HG03521 (cell line): ENCODE results near the gene CFAP107.

Source experiments
- ATAC-seq: cut with Tn5 transposase; IDR thresholded peaks from one replicate; pipeline ENCODE4 v1.9.1; 2021; ENCODE audit warnings: mild to moderate bottlenecking, moderate library complexity; ENCODE audit not compliant: unreplicated experiment

CFAP107 gene

DNA sequence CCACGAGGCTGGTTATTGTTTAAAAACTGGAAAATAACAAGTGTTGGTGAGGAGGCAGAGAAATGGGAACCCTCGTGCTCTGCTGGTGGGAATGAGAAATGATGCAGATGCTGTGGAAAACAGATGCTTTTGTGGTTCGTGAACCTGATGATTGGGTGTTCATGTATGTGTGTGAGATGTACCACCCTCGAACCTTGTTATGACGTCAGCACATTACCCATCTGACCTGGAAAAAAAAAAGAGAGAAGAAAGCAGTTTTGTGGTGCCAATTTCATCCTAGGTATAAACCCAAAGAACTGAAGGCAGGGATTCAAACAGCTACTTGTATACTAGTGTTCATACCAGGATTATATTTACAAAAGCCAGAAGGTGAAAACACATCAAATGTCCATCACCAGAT is 6.4 kb upstream of the CFAP107 start:
- no peak for ATAC-seq

DNA sequence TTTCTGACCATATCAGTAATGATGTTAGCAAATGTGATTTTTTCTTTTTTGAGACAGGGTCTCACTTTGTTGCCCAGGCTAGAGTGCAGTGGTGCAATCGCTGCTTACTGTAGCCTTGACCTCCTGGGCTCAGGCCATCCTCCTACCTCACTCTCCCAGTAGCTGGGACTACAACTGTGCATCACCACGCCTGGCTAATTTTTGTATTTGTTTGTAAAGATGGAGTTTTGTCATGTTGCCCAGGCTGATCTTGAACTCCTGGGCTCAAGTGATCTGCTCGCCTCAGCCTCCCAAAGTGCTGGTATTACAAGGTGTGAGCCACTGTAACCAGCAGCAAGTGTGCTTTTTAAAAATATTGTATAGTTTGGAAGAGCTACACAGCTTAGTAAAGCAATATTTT is 4.1 kb upstream of the CFAP107 start:
- no peak for ATAC-seq

DNA sequence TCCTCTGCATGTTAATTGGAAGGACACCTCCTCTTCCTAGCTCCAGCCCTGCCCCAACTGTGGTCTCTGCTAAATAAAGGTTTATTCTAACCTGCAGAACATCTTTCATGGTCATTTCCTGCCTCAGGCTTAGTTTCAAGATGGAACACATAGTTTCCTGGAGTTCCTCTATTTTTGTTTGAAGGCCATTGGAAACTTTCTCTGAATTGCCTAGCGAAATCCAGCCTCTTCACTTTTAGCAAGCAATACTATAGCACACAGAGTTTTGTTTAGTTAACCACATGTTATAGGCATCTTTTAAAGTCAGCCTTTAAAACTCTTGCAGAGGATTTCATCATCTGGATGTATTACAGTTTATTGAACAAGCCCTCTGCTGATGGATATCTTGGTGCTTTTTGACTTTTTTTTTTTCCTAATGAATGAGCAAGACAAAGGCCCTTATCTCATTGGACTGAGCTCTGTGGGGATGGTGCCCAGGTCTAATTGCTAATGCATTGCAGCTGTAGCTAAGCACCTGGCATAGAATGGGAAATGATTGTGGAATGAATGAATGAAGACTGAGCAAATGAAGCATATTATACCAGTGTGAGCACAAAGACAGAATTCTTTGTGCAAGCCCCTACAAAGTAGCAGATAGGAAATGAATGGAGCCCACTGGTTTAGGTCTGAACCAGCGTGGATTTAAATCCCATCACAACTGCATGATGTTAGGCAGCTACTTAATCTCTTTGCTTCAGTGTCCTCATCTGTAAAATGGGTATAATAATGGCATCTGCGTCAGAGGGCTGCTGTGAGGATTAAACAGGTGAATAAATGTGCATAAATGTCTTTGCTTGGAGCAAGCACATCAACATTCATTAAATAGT is 641 bp upstream of the CFAP107 start:
- ATAC-seq, result no peak

DNA sequence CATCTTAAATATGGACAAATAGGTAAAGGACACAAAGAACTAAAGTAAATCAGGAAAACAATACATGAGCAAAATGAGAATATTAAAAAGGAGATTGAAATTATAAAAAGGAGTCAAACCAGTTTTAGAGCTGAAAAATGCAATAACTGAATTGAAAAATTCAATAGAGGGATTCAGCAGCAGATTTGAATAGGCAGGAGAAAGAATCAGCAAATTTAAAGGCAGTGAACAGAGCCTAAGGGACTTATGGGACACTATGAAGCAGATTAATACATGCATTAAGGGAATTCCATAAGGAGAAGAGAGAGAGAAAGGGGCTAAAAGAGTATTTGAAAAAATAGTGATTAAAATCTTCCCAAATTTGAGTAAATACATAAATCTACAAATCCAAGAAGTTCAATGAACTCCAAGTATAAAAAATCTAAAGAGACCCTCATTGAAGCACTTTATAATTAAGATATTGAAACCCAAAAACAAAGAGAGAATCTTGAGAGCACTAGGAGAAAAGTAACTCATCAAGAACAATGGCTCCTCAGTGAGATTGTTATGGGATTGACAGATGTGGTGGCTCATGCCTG is 2.9 kb downstream of the CFAP107 start:
- ATAC-seq, result no peak

DNA sequence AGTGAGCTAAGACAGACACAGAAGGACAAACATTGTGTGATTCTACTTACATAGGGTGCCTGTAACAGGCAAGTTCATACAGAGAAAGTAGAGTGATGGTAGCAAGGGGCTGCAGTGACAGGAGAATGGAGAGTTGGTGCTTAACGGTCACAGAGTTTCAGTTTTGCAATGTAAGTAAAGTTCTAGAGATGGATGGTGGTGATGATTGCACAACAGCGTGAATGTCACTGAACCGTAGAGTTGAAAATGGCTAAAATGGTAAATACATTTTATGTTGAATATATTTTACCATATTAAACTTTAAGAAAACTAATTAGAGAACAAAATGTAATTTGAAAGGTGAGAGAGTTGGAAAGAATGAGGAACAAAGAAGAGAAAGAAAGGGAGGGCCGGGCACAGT is 8.7 kb downstream of the CFAP107 start:
- no peak for ATAC-seq

DNA sequence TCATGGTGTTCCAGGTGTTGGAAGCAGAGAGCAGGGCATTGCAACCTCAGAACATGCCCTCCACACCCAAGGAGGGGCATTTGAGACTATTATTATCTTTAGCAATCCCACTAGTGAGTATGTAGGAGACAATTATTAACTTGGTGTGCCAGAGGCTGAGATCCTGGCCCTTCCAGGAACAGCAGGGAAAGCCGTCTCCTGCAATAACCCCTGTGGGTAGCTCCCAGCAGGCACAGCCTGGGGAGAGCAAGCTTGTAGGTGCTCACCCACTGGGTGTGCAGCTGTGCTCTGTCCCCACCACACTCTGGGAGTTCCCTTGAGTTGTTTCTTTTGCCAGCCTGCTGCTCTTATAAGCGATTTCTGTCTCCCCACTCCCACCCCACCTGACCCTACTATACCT is 10.3 kb downstream of the CFAP107 start:
- ATAC-seq, result no peak

DNA sequence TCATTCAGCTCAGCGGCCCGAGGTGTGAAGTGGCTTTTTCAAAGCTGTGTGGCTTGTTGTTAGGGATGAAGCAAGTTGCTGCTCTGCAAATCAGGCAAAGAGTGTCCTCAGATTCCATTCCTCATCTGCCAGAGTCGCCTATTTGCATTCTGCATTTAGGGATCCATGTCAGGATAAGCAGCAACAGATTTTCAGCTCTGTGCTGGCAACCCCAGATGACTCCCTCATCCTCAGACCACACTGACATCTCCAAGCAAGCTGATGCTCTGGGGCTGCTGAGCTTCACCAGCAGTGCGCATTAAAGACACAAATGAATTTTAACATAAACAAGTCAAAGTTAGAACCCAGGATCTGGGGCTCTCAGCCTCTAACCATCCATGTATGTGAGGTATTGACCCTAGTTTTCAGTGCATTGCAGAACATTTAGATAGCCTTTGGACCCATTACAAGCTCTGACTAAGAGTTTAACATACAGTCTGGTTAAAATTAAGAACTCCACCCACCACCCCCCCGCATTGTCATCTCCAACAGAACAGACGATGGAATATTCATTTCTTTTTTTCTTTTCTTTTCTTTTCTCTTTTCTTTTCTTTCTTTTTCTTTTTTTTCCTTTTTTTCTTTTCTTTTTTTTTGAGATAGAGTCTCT is 10.9 kb downstream of the CFAP107 start:
- ATAC-seq, result no peak

DNA sequence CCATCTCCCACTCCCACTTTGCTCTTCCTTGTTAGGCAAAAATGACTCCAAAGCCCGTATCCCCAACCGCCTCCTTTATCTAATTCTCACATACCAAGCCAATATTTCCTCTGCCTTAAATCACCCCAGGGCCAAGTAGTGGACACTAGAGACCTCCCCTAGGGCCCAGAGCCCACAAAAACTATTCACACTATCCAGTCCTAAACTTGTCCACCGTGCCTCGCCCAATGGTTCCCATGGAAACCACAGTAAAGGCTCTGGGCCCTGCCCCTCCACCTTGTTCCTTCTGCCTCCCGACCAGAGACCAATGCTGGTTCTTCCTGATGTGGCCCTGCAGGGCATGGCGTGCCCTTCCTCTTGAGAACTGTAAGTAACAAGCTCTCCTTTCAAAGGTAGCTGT is 11.8 kb downstream of the CFAP107 start:
- no peak for ATAC-seq

DNA sequence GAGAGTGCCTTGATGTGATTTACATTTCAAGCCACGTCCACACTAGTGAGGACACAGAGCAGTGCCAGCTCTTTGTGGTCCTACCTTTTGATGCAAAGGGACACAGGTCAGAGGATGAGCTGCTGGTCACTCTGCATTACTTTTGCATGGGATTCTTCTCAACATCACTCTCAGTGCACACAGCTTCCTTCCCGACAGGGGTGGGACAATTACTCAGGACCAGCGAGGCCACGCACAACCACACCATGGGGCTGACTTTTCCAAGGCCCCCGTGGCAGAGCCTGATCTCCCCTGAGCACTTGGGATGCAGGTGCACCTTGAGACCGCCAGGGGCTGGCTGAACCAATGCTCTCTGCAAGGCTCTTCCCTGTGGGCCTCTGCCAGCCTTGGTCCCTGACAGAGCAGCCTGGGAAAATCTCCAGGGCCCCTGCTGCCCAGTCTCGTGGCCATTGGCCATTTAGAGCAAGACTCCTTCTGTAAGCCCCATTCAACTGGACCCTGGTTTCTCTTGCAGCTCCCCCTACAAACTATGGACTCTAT is 14.3 kb downstream of the CFAP107 start:
- no peak for ATAC-seq

DNA sequence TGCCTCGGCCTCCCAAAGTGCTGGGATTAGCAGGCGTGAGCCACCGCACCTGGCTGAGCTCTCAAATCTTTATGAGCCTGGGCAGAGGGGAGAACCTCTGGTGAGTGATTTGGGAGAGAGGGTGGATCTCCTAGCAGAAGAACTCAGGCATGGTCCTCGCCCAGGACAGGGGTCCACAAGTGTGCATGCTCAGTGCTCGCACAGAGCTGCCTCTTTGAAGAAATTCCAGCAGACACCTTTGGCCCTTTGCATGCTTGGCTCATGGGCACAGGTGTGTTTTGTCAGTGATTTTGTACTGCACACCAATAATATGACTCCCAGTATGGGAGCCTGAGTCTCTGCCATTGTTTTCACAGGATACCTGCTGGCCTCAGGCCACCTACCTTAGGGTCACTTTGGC is 15.8 kb downstream of the CFAP107 start:
- no peak for ATAC-seq

DNA sequence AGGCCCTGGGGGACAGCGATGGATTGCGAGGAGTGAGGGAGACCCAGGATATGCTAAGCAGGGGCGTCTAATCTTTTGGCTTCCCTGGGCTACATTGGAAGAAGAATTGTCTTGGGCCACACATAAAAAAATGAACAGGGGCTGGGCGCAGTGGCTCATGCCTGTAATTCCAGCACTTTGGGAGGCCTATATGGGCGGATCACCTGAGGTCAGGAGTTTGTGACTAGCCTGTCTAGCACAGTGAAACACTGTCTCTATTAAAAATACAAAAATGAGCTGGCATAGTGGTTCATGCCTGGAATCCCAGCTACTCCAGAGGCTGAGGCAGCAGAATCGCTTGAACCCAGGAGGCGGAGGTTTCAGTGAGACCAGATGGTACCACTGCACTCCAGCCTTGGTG is 16.8 kb downstream of the CFAP107 start:
- no peak for ATAC-seq

DNA sequence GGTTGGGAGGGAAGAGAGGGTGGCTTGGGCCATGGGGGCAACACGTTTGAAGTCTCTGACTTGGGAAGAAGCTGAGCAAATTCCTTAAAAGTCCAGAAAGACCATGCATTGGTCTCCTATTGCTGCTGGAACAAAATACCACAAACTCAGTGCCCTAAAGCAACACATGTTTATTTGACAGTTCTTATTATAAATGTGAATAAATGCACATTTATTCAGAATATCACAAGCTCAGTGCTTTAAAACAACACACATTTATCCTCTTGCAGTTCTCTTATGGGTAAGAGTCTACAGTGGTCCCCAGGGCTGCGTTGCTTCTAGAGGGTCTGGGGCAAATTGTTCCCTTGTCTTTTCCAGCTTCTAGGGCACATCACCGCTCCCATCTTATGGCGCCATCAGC is 17.5 kb downstream of the CFAP107 start:
- ATAC-seq, result no peak

DNA sequence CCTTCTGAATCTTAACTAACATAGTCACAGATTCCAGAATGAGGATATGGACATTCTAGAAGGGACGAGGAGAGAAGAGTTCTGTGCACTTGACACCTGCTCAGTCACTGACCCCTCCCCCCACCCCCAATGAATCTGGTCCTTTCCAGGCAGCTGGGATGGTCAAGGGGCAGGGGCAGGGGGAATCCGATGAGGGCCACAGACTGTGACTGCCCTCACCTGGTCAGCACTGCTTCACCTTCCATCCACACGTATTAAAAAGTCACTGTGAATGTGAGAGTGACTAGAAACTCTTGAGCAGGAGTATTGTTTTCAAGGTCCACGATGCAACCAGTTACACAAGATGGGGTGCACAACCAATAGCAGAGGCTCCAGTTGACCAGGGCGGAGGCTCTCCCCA is 18.0 kb downstream of the CFAP107 start:
- no peak for ATAC-seq

DNA sequence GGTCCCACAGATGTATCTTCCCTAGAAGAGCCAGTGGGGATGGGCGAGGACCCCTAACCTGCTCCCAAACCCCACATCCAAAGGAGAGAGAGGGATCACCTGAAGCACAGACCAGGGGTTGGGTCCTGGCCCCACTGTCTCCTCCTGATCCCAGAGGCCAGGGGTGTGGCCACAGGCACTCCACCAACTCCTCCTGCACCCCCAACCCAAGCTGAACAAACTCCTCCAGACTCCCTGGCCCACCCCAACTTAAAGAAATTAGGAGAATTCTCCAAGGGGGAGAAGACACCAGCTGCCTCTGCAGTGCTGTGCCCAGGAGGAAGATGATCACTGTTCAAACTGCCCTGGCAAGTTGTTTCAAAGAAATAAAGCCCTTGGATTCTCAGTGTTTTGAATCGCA is 23.0 kb downstream of the CFAP107 start:
- no peak for ATAC-seq

DNA sequence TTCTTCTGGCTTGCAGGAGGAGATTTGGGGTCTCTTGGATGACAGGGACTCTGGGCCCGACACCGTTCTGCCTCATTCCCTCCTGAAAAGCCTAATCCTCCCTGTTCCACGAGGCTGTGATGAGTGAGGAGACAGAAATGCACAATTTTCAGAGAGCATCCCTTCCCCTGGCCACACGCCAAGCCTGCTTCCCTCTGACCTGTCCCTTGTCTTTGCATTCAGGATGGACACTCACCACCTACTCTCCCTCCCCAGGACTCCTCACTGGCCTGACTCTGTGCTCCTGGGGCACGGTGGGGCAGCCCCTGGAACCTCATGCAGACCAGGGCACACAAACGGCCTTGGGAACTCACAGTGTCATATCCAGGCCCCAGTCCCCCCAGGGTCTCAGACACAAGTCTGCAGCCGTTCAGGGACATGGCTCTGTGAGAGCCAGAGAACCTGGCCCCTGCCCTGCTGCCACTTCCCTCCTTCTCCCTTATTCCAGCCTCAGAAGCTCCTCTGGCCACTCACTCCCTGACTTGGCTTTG is 24.0 kb downstream of the CFAP107 start:
- no peak for ATAC-seq

DNA sequence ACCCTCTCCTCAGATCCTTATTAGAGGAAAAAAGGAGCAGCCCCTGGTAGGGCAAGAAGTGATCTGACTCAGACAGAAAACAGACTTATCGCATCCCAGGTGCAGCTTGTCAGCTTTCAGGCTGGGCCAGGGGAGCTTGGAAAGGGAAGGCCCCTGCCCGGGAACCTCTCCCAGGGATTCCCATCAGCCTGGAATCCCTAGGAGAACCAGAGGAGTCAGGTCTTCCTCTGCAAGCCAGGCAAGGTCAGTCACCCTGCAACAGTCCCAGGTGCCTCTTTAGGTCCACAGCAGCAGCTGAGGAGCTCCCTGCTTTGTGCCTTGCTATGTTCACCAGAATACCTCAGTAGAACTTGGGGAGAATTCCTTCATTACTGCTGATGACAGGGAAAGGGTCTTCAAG is 24.6 kb downstream of the CFAP107 start:
- no peak for ATAC-seq

DNA sequence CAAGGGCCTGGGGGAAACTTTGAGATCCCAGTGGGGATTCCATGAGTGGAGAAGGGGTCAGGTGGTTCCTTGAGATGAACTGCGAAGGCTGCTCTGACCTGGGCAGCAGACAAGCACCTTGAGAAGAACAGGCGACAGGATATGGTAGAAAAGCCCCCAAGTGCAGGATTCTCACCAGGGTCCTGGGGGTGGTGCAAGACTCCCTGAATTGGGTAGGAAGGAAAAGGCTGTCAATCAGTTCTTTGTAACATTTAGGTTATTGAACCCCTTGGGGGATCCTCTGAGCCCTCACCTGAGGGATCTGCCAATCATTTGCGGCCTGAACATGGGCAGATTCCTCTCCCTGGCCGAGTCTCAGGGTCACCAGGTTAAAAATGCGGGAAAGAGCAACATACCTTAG is 25.2 kb downstream of the CFAP107 start:
- no peak for ATAC-seq

DNA sequence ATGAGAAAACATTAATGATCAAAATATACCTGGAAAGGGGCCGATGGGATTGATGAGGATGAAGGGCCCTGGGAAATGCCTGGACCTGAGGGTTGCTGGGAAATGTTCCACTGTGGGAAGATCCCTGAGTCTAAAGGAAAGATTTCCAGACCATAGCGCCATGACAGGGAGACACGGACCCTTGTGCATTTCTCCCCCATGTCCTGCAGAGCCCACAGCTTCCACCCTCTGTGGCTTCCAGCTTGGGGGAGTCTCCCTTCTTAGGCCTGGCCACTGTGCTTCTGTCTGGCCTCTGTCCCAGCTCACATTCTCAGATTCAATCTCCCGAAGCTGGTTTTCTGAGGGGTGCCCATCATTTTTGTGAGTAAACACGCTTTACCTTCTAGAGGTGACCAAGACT is 26.5 kb downstream of the CFAP107 start:
- no peak for ATAC-seq

DNA sequence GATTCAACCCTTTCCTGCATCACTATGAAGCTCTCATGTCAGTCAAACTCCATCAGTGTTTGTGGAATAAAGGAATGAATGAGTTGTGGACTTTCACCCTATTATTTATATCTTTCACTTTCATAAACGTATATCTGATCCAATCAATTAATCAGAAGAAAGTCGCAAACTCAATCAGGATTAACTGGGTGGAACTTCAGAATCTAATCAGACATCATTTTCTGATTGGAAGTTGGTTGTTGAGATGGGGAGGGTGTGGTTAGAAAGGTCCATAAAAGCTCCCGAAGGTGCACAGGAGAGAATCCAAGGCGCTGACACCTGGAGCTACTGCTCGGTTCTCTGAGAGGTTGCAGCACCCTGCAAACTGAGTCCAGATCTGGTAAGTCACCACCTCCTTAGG is 27.4 kb downstream of the CFAP107 start, which contains the start of gene PRAMEF12:
TSS of gene PRAMEF12 (plus strand) at position 301 of the 400 bp plus-strand sequence. CDS start 1,130 bp downstream, outside the sequence.
- no peak for ATAC-seq

DNA sequence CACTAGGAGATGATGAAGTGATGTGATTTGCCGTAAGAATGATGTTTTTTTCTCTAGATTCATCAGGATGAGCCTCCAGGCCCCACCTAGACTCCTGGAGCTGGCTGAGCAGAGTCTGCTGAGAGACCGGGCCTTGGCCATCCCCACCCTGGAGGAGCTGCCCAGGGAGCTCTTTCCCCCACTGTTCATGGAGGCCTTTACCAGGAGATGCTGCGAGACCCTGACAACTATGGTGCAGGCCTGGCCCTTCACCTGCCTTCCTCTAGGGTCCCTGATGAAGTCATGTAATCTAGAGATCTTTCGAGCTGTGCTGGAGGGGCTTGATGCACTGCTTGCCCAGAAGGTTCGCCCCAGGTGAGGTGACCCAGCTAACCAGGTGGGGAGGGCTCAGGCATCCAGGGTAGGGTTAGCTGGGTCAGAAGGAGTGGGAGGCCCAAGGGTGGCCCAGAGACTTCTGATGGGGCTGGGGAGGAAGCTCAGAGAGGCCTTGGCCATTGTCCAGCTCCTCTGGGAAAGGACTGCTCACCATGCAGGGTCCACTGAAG is 28.9 kb downstream of the CFAP107 start:
- ATAC-seq, result no peak

DNA sequence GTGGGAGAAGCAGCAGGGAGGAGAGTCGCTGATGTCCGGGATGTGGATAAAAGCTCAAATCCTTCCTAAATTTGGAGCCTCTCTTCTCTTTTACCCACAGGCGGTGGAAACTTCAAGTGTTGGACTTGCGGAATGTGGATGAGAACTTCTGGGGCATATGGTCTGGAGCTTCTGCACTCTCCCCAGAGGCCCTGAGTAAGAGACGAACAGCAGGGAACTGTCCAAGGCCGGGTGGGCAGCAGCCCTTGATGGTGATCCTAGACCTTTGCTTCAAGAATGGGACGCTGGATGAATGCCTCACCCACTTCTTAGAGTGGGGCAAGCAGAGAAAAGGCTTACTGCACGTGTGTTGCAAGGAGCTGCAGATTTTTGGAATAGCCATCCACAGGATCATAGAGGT is 29.4 kb downstream of the CFAP107 start:
- no peak for ATAC-seq
